Measurements from ENCODE around the gene MAFB.

DNA sequence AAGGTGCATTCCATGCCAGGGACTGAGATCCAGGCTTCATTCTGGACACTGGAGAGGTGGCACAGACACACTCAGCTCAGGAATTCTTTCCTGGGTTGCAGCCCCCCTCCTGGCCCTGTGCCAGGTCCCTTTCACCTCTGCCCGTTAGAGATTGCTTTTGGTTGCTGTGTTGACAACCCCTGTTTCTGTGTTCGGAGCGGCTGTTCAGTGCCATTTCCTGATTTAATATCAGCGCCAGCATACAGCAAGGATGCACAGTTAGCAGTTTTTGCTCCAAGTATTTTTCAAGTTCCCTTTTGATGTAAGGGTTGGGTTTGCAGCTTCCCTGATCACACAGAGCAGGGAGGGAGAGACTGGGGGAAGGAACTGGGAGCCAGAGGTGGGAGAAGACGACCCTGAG, 8.5 kb upstream of the MAFB start:
- TF ChIP-seq, protein P1, sequence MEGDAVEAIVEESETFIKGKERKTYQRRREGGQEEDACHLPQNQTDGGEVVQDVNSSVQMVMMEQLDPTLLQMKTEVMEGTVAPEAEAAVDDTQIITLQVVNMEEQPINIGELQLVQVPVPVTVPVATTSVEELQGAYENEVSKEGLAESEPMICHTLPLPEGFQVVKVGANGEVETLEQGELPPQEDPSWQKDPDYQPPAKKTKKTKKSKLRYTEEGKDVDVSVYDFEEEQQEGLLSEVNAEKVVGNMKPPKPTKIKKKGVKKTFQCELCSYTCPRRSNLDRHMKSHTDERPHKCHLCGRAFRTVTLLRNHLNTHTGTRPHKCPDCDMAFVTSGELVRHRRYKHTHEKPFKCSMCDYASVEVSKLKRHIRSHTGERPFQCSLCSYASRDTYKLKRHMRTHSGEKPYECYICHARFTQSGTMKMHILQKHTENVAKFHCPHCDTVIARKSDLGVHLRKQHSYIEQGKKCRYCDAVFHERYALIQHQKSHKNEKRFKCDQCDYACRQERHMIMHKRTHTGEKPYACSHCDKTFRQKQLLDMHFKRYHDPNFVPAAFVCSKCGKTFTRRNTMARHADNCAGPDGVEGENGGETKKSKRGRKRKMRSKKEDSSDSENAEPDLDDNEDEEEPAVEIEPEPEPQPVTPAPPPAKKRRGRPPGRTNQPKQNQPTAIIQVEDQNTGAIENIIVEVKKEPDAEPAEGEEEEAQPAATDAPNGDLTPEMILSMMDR (IDR thresholded peaks at IDR 0.05): no peak
- TF ChIP-seq POLR2A (IDR thresholded peaks at IDR 0.05): no peak
